ENCODE results near the gene NHSL1.
"Not testable (repeated sequence)": the region's sequence is repeated elsewhere in the genome, so short reads cannot be mapped to it uniquely, and the experiment has no call there.

Gene NHSL1

GRCh38 chr6:138428944-138429598 is 70.2 kb downstream of the NHSL1 start:
- no peak for DNase-seq (ENCODE audit: low read depth in 2 of 2)

- no peak for DNase-seq (ENCODE audit: low read depth in 2 of 2)
These were observed 71.6 kb downstream of the NHSL1 start for GRCh38 chr6:138427701-138428100.

- DNase-seq (ENCODE audit: low read depth in 2 of 2): no peak
These were observed 72.7 kb downstream of the NHSL1 start for GRCh38 chr6:138426500-138427123.

GRCh38 chr6:138425256-138425655 is 74.0 kb downstream of the NHSL1 start:
- DNase-seq (ENCODE audit: low read depth in 2 of 2): not testable (repeated sequence)

GRCh38 chr6:138424004-138424904 is 75.0 kb downstream of the NHSL1 start:
- no peak for DNase-seq (ENCODE audit: low read depth in 2 of 2)

GRCh38 chr6:138422861-138423260 is 76.4 kb downstream of the NHSL1 start:
- DNase-seq (ENCODE audit: low read depth in 2 of 2): no peak

GRCh38 chr6:138421608-138422007 is 77.7 kb downstream of the NHSL1 start:
- DNase-seq (ENCODE audit: low read depth in 2 of 2): no peak

- DNase-seq (ENCODE audit: low read depth in 2 of 2): no peak
These were observed 78.2 kb downstream of the NHSL1 start for GRCh38 chr6:138421089-138421488.

- no peak for DNase-seq (ENCODE audit: low read depth in 2 of 2)
These were observed 78.9 kb downstream of the NHSL1 start for GRCh38 chr6:138420356-138420755.

- no peak for DNase-seq (ENCODE audit: low read depth in 2 of 2)
These were observed 79.5 kb downstream of the NHSL1 start for GRCh38 chr6:138419766-138420165.

GRCh38 chr6:138418118-138418742 is 81.1 kb downstream of the NHSL1 start:
- DNase-seq (ENCODE audit: low read depth in 2 of 2): no peak

- DNase-seq (ENCODE audit: low read depth in 2 of 2): no peak
These were observed 81.7 kb downstream of the NHSL1 start for GRCh38 chr6:138417493-138418117.

- DNase-seq (ENCODE audit: low read depth in 2 of 2): no peak
These were observed 83.1 kb downstream of the NHSL1 start for GRCh38 chr6:138416206-138416605.

- no peak for DNase-seq (ENCODE audit: low read depth in 2 of 2)
These were observed 84.2 kb downstream of the NHSL1 start for GRCh38 chr6:138415125-138415524.

GRCh38 chr6:138410972-138411880 is 88.1 kb downstream of the NHSL1 start:
- no peak for DNase-seq (ENCODE audit: low read depth in 2 of 2)

GRCh38 chr6:138410048-138410735 is 89.1 kb downstream of the NHSL1 start:
- no peak for DNase-seq (ENCODE audit: low read depth in 2 of 2)

- no peak for DNase-seq (ENCODE audit: low read depth in 2 of 2)
These were observed 92.9 kb downstream of the NHSL1 start for GRCh38 chr6:138406443-138406842.

GRCh38 chr6:138405816-138406413 is 93.4 kb downstream of the NHSL1 start:
- DNase-seq (ENCODE audit: low read depth in 2 of 2): no peak

GRCh38 chr6:138404666-138405337 is 94.5 kb downstream of the NHSL1 start:
- DNase-seq (ENCODE audit: low read depth in 2 of 2): no peak

Measured in activated CD8-positive, alpha-beta memory T cell treated with anti-CD3 and anti-CD28 coated beads for 4 hours (primary cell).